ENCODE measurements around the gene TTLL12.
"Not testable (repeated sequence)": the region's sequence is repeated elsewhere in the genome, so short reads cannot be mapped to it uniquely, and the experiment has no call there.

TTLL12 gene

DNA sequence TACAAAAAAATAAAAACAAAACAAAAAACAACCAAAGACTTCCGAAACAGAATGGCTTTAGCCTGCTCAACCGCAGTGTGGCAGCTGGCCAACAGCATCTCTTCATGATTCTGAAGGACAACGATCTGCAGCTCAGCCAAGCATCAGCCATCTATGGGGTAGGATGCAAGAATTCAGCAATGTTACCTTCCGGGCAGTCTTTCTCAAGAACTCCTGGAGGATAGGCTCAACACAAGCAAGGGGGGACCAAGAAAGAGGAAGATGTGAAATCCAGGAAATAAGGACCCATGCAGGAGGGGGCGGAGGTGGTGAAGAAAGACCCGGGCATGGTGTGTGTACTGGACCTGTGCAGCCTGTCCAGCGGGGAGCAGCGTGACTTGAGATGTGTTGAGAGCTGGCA, 39.1 kb downstream of the TTLL12 start:
- Histone ChIP-seq H3K9me3 (ENCODE audit: control insufficient read depth, insufficient read depth, low read length) (no peaks in the 10 kb centered on the region), H3K27ac (ENCODE audit: low read depth, low read length) (peak overlapping the region; percentile 72), H3K27me3 (ENCODE audit: control insufficient read depth, low read length) (peaks cover 14% of the 10 kb centered on the region), H3K9me2 (replicated peaks; ENCODE audit: control insufficient read depth, low read length) (no peaks in the 10 kb centered on the region), H3K36me3 (ENCODE audit: control insufficient read depth, low read length) (no peaks in the 10 kb centered on the region), H4K20me1 (ENCODE audit: control insufficient read depth, insufficient read depth, low read depth, low read length) (no peaks in the 10 kb centered on the region), H3K4me2 (ENCODE audit: low read length) (peak overlapping the region; percentile 68), H3K4me3 (ENCODE audit: low read length) (peak overlapping the region; percentile 61), H3K79me2 (ENCODE audit: control insufficient read depth, low read length) (peaks cover 3% of the 10 kb centered on the region), H3F3A (ENCODE audit: control insufficient read depth, insufficient read depth) (peaks cover 9% of the 10 kb centered on the region), H3K4me1 (ENCODE audit: control insufficient read depth, low read length) (peaks cover 52% of the 10 kb centered on the region)
- TF ChIP-seq EZH2phosphoT487 (IDR thresholded peaks at IDR 0.05; ENCODE audit: borderline replicate concordance, low read length) = no peak
- TF ChIP-seq, protein P1, sequence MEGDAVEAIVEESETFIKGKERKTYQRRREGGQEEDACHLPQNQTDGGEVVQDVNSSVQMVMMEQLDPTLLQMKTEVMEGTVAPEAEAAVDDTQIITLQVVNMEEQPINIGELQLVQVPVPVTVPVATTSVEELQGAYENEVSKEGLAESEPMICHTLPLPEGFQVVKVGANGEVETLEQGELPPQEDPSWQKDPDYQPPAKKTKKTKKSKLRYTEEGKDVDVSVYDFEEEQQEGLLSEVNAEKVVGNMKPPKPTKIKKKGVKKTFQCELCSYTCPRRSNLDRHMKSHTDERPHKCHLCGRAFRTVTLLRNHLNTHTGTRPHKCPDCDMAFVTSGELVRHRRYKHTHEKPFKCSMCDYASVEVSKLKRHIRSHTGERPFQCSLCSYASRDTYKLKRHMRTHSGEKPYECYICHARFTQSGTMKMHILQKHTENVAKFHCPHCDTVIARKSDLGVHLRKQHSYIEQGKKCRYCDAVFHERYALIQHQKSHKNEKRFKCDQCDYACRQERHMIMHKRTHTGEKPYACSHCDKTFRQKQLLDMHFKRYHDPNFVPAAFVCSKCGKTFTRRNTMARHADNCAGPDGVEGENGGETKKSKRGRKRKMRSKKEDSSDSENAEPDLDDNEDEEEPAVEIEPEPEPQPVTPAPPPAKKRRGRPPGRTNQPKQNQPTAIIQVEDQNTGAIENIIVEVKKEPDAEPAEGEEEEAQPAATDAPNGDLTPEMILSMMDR (IDR thresholded peaks at IDR 0.05; ENCODE audit: low read depth, low read length, poor library complexity, severe bottlenecking) = no peak

DNA sequence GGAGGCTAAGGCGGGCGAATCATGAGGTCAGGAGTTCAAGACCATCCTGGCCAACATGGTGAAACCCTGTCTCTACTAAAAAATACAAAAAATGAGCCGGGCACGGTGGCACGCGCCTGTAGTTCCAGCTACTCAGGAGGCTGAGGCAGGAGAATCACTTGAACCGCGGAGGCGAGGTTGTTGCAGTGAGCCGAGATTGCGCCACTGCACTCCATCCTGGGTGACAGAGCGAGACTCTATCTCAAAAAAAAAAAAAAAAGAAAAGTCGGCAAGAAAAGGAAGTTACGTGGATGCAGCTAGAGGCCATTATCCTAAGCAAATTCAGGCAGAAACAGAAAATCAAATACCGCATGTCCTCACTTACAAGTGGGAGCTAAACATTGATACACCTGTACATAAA, 40.6 kb downstream of the TTLL12 start:
- Histone ChIP-seq H3K4me1 (ENCODE audit: control insufficient read depth, low read length) (peaks cover 46% of the 10 kb centered on the region), H3K4me2 (ENCODE audit: low read length) (peak overlapping the region; percentile 68), H3K79me2 (ENCODE audit: control insufficient read depth, low read length) (peaks cover 18% of the 10 kb centered on the region)
- H3K9me2 ChIP-seq (replicated peaks; ENCODE audit: control insufficient read depth, low read length); H3K27ac ChIP-seq (ENCODE audit: low read depth, low read length); H3K4me3 ChIP-seq (ENCODE audit: low read length); H4K20me1 ChIP-seq (ENCODE audit: control insufficient read depth, insufficient read depth, low read depth, low read length); H3F3A ChIP-seq (ENCODE audit: control insufficient read depth, insufficient read depth); H3K36me3 ChIP-seq (ENCODE audit: control insufficient read depth, low read length); H3K9me3 ChIP-seq (ENCODE audit: control insufficient read depth, insufficient read depth, low read length); H3K27me3 ChIP-seq (ENCODE audit: control insufficient read depth, low read length): not testable (repeated sequence)

DNA sequence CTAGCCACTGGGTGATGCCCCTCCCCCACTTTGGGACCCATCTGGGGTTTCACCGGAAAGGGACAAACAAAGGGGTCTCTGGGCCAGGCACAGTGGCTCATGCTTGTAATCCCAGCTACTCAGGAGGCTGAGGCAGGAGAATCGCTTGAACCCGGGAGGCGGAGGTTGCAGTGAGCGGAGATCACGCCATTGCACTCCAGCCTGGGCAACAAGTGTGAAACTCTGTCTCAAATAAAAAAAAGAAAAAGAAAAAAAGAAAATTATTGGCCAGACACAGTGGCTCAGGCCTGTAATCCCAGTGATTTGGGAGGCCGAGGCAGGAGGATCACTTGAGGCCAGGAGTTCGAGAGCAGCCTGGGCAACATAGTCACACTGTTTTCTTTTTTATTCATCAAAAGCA, 41.6 kb downstream of the TTLL12 start:
- H3F3A ChIP-seq (ENCODE audit: control insufficient read depth, insufficient read depth); H3K9me2 ChIP-seq (replicated peaks; ENCODE audit: control insufficient read depth, low read length); H3K4me3 ChIP-seq (ENCODE audit: low read length); H4K20me1 ChIP-seq (ENCODE audit: control insufficient read depth, insufficient read depth, low read depth, low read length); H3K27ac ChIP-seq (ENCODE audit: low read depth, low read length); H3K9me3 ChIP-seq (ENCODE audit: control insufficient read depth, insufficient read depth, low read length); H3K4me2 ChIP-seq (ENCODE audit: low read length); H3K27me3 ChIP-seq (ENCODE audit: control insufficient read depth, low read length): not testable (repeated sequence)
- peaks cover 28% of the 10 kb centered on the region for H3K79me2 ChIP-seq (ENCODE audit: control insufficient read depth, low read length)
- peaks cover 14% of the 10 kb centered on the region for H3K36me3 ChIP-seq (ENCODE audit: control insufficient read depth, low read length)
- H3K4me1 ChIP-seq (ENCODE audit: control insufficient read depth, low read length) = peaks cover 43% of the 10 kb centered on the region

DNA sequence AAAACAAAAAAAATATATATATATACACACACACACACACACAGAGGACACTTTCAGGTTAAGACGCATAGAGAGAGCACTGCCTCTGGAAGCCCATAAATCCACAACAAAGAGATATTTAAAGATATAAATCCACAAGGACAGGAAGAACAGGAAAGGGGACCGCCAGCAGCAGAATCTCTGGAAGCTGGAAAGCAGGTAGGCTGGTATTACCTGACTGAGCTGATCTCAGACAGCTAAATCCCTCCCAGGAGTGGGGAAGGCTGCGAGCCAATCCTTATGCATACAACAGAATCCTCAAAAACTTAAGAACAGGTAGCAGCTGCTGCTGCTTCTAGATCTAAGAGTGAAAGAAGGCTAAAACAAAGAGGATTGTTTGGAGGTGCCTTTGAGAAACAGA, 42.0 kb downstream of the TTLL12 start:
- Histone ChIP-seq H3K27ac (ENCODE audit: low read depth, low read length) (no peak overlapping the region), H4K20me1 (ENCODE audit: control insufficient read depth, insufficient read depth, low read depth, low read length) (peaks cover 6% of the 10 kb centered on the region; the same call in 1 of the 2 replicates), H3K36me3 (ENCODE audit: control insufficient read depth, low read length) (peaks cover 19% of the 10 kb centered on the region), H3K4me2 (ENCODE audit: low read length) (no peak overlapping the region), H3F3A (ENCODE audit: control insufficient read depth, insufficient read depth) (peaks cover 9% of the 10 kb centered on the region), H3K9me3 (ENCODE audit: control insufficient read depth, insufficient read depth, low read length) (no peaks in the 10 kb centered on the region), H3K9me2 (replicated peaks; ENCODE audit: control insufficient read depth, low read length) (no peaks in the 10 kb centered on the region), H3K4me1 (ENCODE audit: control insufficient read depth, low read length) (peaks cover 43% of the 10 kb centered on the region), H3K27me3 (ENCODE audit: control insufficient read depth, low read length) (no peaks in the 10 kb centered on the region), H3K79me2 (ENCODE audit: control insufficient read depth, low read length) (peaks cover 32% of the 10 kb centered on the region), H3K4me3 (ENCODE audit: low read length) (no peak overlapping the region)
- no peak for TF ChIP-seq EZH2phosphoT487 (IDR thresholded peaks at IDR 0.05; ENCODE audit: borderline replicate concordance, low read length)
- TF ChIP-seq, protein P1 (IDR thresholded peaks at IDR 0.05; ENCODE audit: low read depth, low read length, poor library complexity, severe bottlenecking) = no peak
